ENCODE results near the gene GOLGA6L2. TPM values are rescaled to one million over a fixed set of nuclear protein-coding genes. Genes with fewer than 3 reads are reported as not detected.

The GOLGA6L2 gene
- total and polyA plus RNA-seq, 7 donors: 0.14 TPM; not detected in 6

GRCh38 chr15:23397779-23398178 is 49.3 kb downstream of the GOLGA6L2 start:
- TF ChIP-seq POLR2A (IDR thresholded peaks at IDR 0.05): no peak
- TF ChIP-seq CTCF (IDR thresholded peaks at IDR 0.05): no peak
- TF ChIP-seq EP300 (IDR thresholded peaks at IDR 0.05): no peak
- TF ChIP-seq POLR2AphosphoS5 (IDR thresholded peaks at IDR 0.05): no peak
- no peaks in the 10 kb centered on the region for H3K9me3 ChIP-seq
- H3K4me1 ChIP-seq: no peaks in the 10 kb centered on the region
- 55 to 76% methylated on average over 7 of the region's 7 CpGs for WGBS, 2 donors
- H3K27me3 ChIP-seq: no peaks in the 10 kb centered on the region
- DNase-seq: no peak
- intact Hi-C loops (cut with DNase I): no loop called here
- no peak overlapping the region for H3K4me3 ChIP-seq
- H3K36me3 ChIP-seq: no peaks in the 10 kb centered on the region
- H3K27ac ChIP-seq: no peak overlapping the region

- intact Hi-C loops (cut with DNase I): no loop called here
- no peak for DNase-seq
- no peak overlapping the region for H3K4me3 ChIP-seq
- H3K27me3 ChIP-seq: no peaks in the 10 kb centered on the region
- whole genome bisulfite sequencing, 2 donors: 69 to 77% methylated on average over 5 of the region's 5 CpGs
- H3K9me3 ChIP-seq: no peaks in the 10 kb centered on the region
- H3K4me1 ChIP-seq: no peaks in the 10 kb centered on the region
- TF ChIP-seq POLR2A (IDR thresholded peaks at IDR 0.05) (no peak), EP300 (IDR thresholded peaks at IDR 0.05) (no peak), POLR2AphosphoS5 (IDR thresholded peaks at IDR 0.05) (no peak)
- H3K27ac ChIP-seq: peak overlapping the region in 2 of 4 donors; percentile 31 to 44
- no peaks in the 10 kb centered on the region for H3K36me3 ChIP-seq
These were observed 51.2 kb downstream of the GOLGA6L2 start for GRCh38 chr15:23395832-23396231.

GRCh38 chr15:23395030-23395692 is 51.9 kb downstream of the GOLGA6L2 start:
- WGBS, 2 donors: 72% methylated on average over 15 of the region's 15 CpGs
- H3K9me3 ChIP-seq: no peaks in the 10 kb centered on the region
- no peaks in the 10 kb centered on the region for H3K36me3 ChIP-seq
- H3K27me3 ChIP-seq: no peaks in the 10 kb centered on the region
- TF ChIP-seq CTCF (IDR thresholded peaks at IDR 0.05) (no peak), POLR2AphosphoS5 (IDR thresholded peaks at IDR 0.05) (peak in 2 of 4 donors; percentile 48 to 62)
- no peak overlapping the region for H3K4me3 ChIP-seq
- no peaks in the 10 kb centered on the region for H3K4me1 ChIP-seq
- no peak for DNase-seq
- H3K27ac ChIP-seq: peak overlapping the region in 3 of 4 donors; percentile 14 to 44 (median 31)
- intact Hi-C loops (cut with DNase I): no loop called here

Other genes with a start within 250 kb of the GOLGA6L2 start
- gene GOLGA6L26, start 113.0 kb downstream of the GOLGA6L2 start, total RNA-seq: not detected
- gene GOLGA6L26, start 113.0 kb downstream of the GOLGA6L2 start, polyA plus RNA-seq: under 1 TPM in 1 of 3 donors, not detected in 2; 0.60 TPM
- gene GOLGA8S, start 92.5 kb downstream of the GOLGA6L2 start, total RNA-seq: under 1 TPM in 3 of 4 donors, not detected in 1; 0.33 to 0.55 (median 0.36) TPM
- gene GOLGA8S, start 92.5 kb downstream of the GOLGA6L2 start, polyA plus RNA-seq: under 1 TPM in 1 of 3 donors, not detected in 2; 0.03 TPM
- 1 to 10 TPM in 2 of 4 donors, under 1 TPM in 2; 0.27 to 2.1 (median 0.94) TPM for gene MKRN3, start 118.4 kb upstream of the GOLGA6L2 start, total RNA-seq
- gene MKRN3, start 118.4 kb upstream of the GOLGA6L2 start, polyA plus RNA-seq: 1 to 10 TPM in 1 of 3 donors, not detected in 2; 1.1 TPM
- gene MAGEL2, start 200.6 kb upstream of the GOLGA6L2 start, total RNA-seq: under 1 TPM; under 0.01 to 0.83 (median 0.44) TPM
- gene MAGEL2, start 200.6 kb upstream of the GOLGA6L2 start, polyA plus RNA-seq: under 1 TPM in 1 of 3 donors, not detected in 2; 0.17 TPM
- gene NDN, start 240.1 kb upstream of the GOLGA6L2 start, total RNA-seq: 10 to 100 TPM; 56.7 to 96.2 (median 74.3) TPM
- 10 to 100 TPM in 2 of 3 donors, 1 to 10 TPM in 1; 5.5 to 21.9 (median 16.8) TPM for gene NDN, start 240.1 kb upstream of the GOLGA6L2 start, polyA plus RNA-seq

Measured in sigmoid colon (tissue), 7 donors.